Lower leg skin (tissue), 3 donors: ENCODE measurements around the gene MYH7B.

Source experiments
- CTCF ChIP-seq, 3 donors: fragments of 450-650 bp; IDR thresholded peaks; one replicate each; pipeline ENCODE4 v1.5.1; 2016; ENCODE audit warnings: antibody characterized with exemption in 3 of 3, mild to moderate bottlenecking in 3 of 3, moderate library complexity in 2 of 3
- POLR2A ChIP-seq, 2 donors: fragments of 450-650 bp; IDR thresholded peaks; one replicate each; pipeline ENCODE4 v1.6.1; 2016 to 2017; ENCODE audit warnings: antibody characterized with exemption in 2 of 2, mild to moderate bottlenecking in 1 of 2, moderate library complexity in 1 of 2

DNA sequence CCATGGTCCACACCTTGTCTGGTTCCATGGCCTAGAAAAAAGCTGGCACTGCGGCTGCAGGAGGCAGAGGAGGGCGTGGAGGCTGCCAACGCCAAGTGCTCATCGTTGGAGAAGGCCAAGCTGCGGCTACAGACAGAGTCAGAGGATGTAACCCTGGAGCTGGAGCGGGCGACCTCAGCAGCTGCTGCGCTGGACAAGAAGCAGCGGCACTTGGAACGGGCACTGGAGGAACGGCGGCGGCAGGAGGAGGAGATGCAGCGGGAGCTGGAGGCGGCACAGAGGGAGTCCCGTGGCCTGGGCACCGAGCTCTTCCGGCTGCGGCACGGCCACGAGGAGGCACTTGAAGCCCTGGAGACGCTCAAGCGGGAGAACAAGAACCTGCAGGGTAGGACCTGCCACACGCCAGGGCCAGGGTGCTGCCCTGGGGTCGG is 43.4 kb downstream of the MYH7B start:
- no peak for TF ChIP-seq POLR2A (IDR thresholded peaks at IDR 0.05)
- no peak for TF ChIP-seq CTCF (IDR thresholded peaks at IDR 0.05)
